Nucleus accumbens (tissue), 56 donors: Measurements from ENCODE around the gene ABCB8.
"Not testable (repeated sequence)": the region's sequence is repeated elsewhere in the genome, so short reads cannot be mapped to it uniquely, and the experiment has no call there.

ENCODE experiments used
- DNase-seq, 56 donors: peaks; one replicate each; lab custom pipeline; 2025; lab: John Stamatoyannopoulos, UW

The ABCB8 gene

GRCh38 chr7:151032936-151033863 lies 5.0 kb downstream of the ABCB8 start:
- DNase-seq, result no peak

- no peak for DNase-seq
Observed at GRCh38 chr7:151033864-151034249, 5.6 kb downstream of the ABCB8 start.

- DNase-seq, result no peak
Observed at GRCh38 chr7:151034312-151035025, 6.2 kb downstream of the ABCB8 start.

GRCh38 chr7:151035026-151035717 lies 6.9 kb downstream of the ABCB8 start:
- peak in 13 of 56 donors; percentile 10 to 46 (median 27) for DNase-seq

- DNase-seq, result no peak
Observed at GRCh38 chr7:151035902-151036301, 7.7 kb downstream of the ABCB8 start.

GRCh38 chr7:151038951-151039849 lies 10.9 kb downstream of the ABCB8 start:
- DNase-seq, result peak in 3 of 56 donors; percentile 13 to 38 (median 27)

- DNase-seq, result no peak
Observed at GRCh38 chr7:151039850-151040548, 11.7 kb downstream of the ABCB8 start.

- no peak for DNase-seq
Observed at GRCh38 chr7:151040616-151041375, 12.5 kb downstream of the ABCB8 start.

- not testable (repeated sequence) for DNase-seq
Observed at GRCh38 chr7:151043449-151043848, 15.2 kb downstream of the ABCB8 start.

GRCh38 chr7:151043959-151044358 lies 15.7 kb downstream of the ABCB8 start:
- DNase-seq, result no peak

- no peak for DNase-seq
Observed at GRCh38 chr7:151045262-151045661, 17.0 kb downstream of the ABCB8 start.

- peak in 17 of 56 donors; percentile 8 to 62 (median 25) for DNase-seq
Observed at GRCh38 chr7:151045967-151046366, 17.7 kb downstream of the ABCB8 start.

GRCh38 chr7:151046603-151047573 lies 18.6 kb downstream of the ABCB8 start:
- DNase-seq, result peak in 10 of 56 donors; percentile 9 to 53 (median 28)

GRCh38 chr7:151047976-151048815 lies 19.9 kb downstream of the ABCB8 start, which contains the start of gene ASIC3:
TSS of gene ASIC3 (plus strand) at chr7:151048531. CDS start at chr7:151048886, 355 bp downstream.
- peak in 1 of 56 donors; percentile 27 for DNase-seq

GRCh38 chr7:151048911-151049463 lies 20.7 kb downstream of the ABCB8 start:
- no peak for DNase-seq

- DNase-seq, result peak in 36 of 56 donors; percentile 1 to 74 (median 33)
Observed at GRCh38 chr7:151051108-151051507, 22.9 kb downstream of the ABCB8 start.
